A204.1 (cell line): ENCODE results near the gene FBXO17.
"Not testable (repeated sequence)": the region's sequence is repeated elsewhere in the genome, so short reads cannot be mapped to it uniquely, and the experiment has no call there.

Experiments
- FAIRE-seq: peaks from 2 replicates; lab custom pipeline; 2012; peaks lifted over from hg19 to GRCh38; lab: Jason Lieb, UNC

Gene FBXO17

GRCh38 chr19:38942471-38943181 is 32.9 kb downstream of the FBXO17 start:
- FAIRE-seq: no peak

GRCh38 chr19:38941979-38942378 is 33.6 kb downstream of the FBXO17 start:
- FAIRE-seq: no peak

GRCh38 chr19:38941466-38941865 is 34.1 kb downstream of the FBXO17 start:
- FAIRE-seq: not testable (repeated sequence)

- no peak for FAIRE-seq
Measured at GRCh38 chr19:38939957-38940356, 35.6 kb downstream of the FBXO17 start.

GRCh38 chr19:38933544-38933943 is 42.0 kb downstream of the FBXO17 start:
- FAIRE-seq: no peak

GRCh38 chr19:38932425-38933179 is 42.9 kb downstream of the FBXO17 start:
- no peak for FAIRE-seq

- no peak for FAIRE-seq
Measured at GRCh38 chr19:38931521-38931793, 44.1 kb downstream of the FBXO17 start.

GRCh38 chr19:38930776-38931520 is 44.6 kb downstream of the FBXO17 start, which contains the start of gene MRPS12:
Gene MRPS12, plus strand, starts transcription at chr19:38930944. Its CDS starts 351 bp downstream, at chr19:38931295.
- FAIRE-seq: peak; percentile 99

GRCh38 chr19:38929929-38930775 is 45.4 kb downstream of the FBXO17 start, which contains the start of gene SARS2:
Gene SARS2, minus strand, starts transcription at chr19:38930763. Its CDS starts 27 bp downstream, at chr19:38930736.
- no peak for FAIRE-seq

- no peak for FAIRE-seq
Measured at GRCh38 chr19:38928391-38929001, 47.0 kb downstream of the FBXO17 start.

GRCh38 chr19:38924388-38924787 is 51.2 kb downstream of the FBXO17 start:
- no peak for FAIRE-seq

- FAIRE-seq: no peak
Measured at GRCh38 chr19:38922482-38922881, 53.1 kb downstream of the FBXO17 start.

GRCh38 chr19:38921420-38922274 is 53.9 kb downstream of the FBXO17 start:
- no peak for FAIRE-seq

GRCh38 chr19:38920602-38921419 is 54.7 kb downstream of the FBXO17 start:
- no peak for FAIRE-seq

GRCh38 chr19:38919837-38920601 is 55.5 kb downstream of the FBXO17 start:
- no peak for FAIRE-seq

- FAIRE-seq: no peak
Measured at GRCh38 chr19:38918526-38918925, 57.0 kb downstream of the FBXO17 start.

- FAIRE-seq: no peak
Measured at GRCh38 chr19:38917921-38918491, 57.5 kb downstream of the FBXO17 start.

GRCh38 chr19:38917516-38917915 is 58.0 kb downstream of the FBXO17 start:
- no peak for FAIRE-seq
